Stromal cell of bone marrow (primary cell): ENCODE data around the gene SLCO2A1.
A peak's percentile ranks its signal among the peaks of the same experiment; 100 is the strongest.

Experiments
- DNase-seq: peaks from one replicate; pipeline ENCODE4 v3.0.0-alpha.2; 2012; ENCODE audit warnings: low read depth

SLCO2A1 gene

GRCh38 chr3:133933097-133934024 lies 96.4 kb downstream of the SLCO2A1 start:
- no peak for DNase-seq

- DNase-seq, result no peak
Measured at GRCh38 chr3:133932009-133932408, 97.7 kb downstream of the SLCO2A1 start.

GRCh38 chr3:133931084-133931483 lies 98.6 kb downstream of the SLCO2A1 start:
- DNase-seq, result no peak

GRCh38 chr3:133930341-133930933 lies 99.3 kb downstream of the SLCO2A1 start:
- DNase-seq, result peak; percentile 61

GRCh38 chr3:133928903-133929607 lies 100.7 kb downstream of the SLCO2A1 start:
- no peak for DNase-seq

GRCh38 chr3:133928136-133928893 lies 101.4 kb downstream of the SLCO2A1 start:
- no peak for DNase-seq

- DNase-seq, result no peak
Measured at GRCh38 chr3:133927540-133928066, 102.1 kb downstream of the SLCO2A1 start.

- no peak for DNase-seq
Measured at GRCh38 chr3:133926736-133927539, 102.8 kb downstream of the SLCO2A1 start.

GRCh38 chr3:133925960-133926735 lies 103.6 kb downstream of the SLCO2A1 start:
- no peak for DNase-seq

- no peak for DNase-seq
Measured at GRCh38 chr3:133924041-133924440, 105.7 kb downstream of the SLCO2A1 start.

GRCh38 chr3:133921592-133921991 lies 108.1 kb downstream of the SLCO2A1 start:
- DNase-seq, result no peak

- no peak for DNase-seq
Measured at GRCh38 chr3:133917144-133917543, 112.6 kb downstream of the SLCO2A1 start.

- no peak for DNase-seq
Measured at GRCh38 chr3:133915685-133916658, 113.8 kb downstream of the SLCO2A1 start.

- no peak for DNase-seq
Measured at GRCh38 chr3:133914839-133915600, 114.7 kb downstream of the SLCO2A1 start.

- no peak for DNase-seq
Measured at GRCh38 chr3:133910422-133910821, 119.3 kb downstream of the SLCO2A1 start.

GRCh38 chr3:133905376-133905775 lies 124.3 kb downstream of the SLCO2A1 start:
- DNase-seq, result no peak

- no peak for DNase-seq
Measured at GRCh38 chr3:133901847-133902246, 127.9 kb downstream of the SLCO2A1 start.

GRCh38 chr3:133901083-133901482 lies 128.6 kb downstream of the SLCO2A1 start:
- DNase-seq, result no peak
